Thoracic aorta (tissue), 2 donors: Measurements from ENCODE around the gene CPNE4. TPM values are rescaled to one million over a fixed set of nuclear protein-coding genes. Genes with fewer than 3 reads are reported as not detected.

ENCODE experiments used
- ATAC-seq: fragments of 150-250 bp; one replicate; pipeline ENCODE4 v1.8.0; 2017; ENCODE audit warnings: low read depth; ENCODE audit not compliant: insufficient number of reproducible peaks, low FRiP score
- DNase-seq: peaks from one replicate; pipeline ENCODE4 v3.0.0-alpha.2; 2020; ENCODE audit warnings: low spot score
- H3K27ac ChIP-seq, 2 donors: fragments of 200-600 bp; sonication (generic); 1 replicate in 1 of 2; 2 replicates in 1 of 2; pipeline ENCODE4 v1.5.1; 2016; ENCODE audit warnings: mild to moderate bottlenecking in 2 of 2, moderate library complexity in 2 of 2
- H3K27me3 ChIP-seq: fragments of 200-600 bp; sonication (generic); replicated peaks from 2 replicates; pipeline ENCODE4 v1.6.0; 2016; ENCODE audit warnings: mild to moderate bottlenecking; ENCODE audit not compliant: insufficient read depth
- H3K36me3 ChIP-seq: fragments of 200-600 bp; sonication (generic); one replicate; pipeline ENCODE4 v1.5.1; 2016
- H3K4me1 ChIP-seq, 2 donors: fragments of 200-600 bp; sonication (generic); 1 replicate in 1 of 2; 2 replicates in 1 of 2; pipeline versions ENCODE4 v1.5.1 to v1.6.0; 2016; ENCODE audit warnings: low read depth in 2 of 2, mild to moderate bottlenecking in 1 of 2; ENCODE audit not compliant: control insufficient read depth in 1 of 2
- H3K4me3 ChIP-seq: fragments of 200-600 bp; sonication (generic); 2 replicates; pipeline ENCODE4 v1.5.1; 2016; ENCODE audit warnings: mild to moderate bottlenecking
- H3K9me3 ChIP-seq: fragments of 200-600 bp; sonication (generic); 2 replicates; pipeline ENCODE4 v1.5.1; 2016
- total RNA-seq, 2 donors: library from RNA; depleted of rRNA; stranded (reverse); fragments of >200 nt; gene quantifications; one replicate each; pipeline versions ENCODE4 v1.1.0 to v1.2.3, GENCODE V29; 2016
- TF ChIP-seq, protein P1 (sequence below): fragments of 200-600 bp; sonication (generic); IDR thresholded peaks from one replicate; pipeline ENCODE4 v1.5.1; 2019; ENCODE audit warnings: antibody characterized with exemption

The CPNE4 gene
- total RNA-seq, 2 donors from 2014 or later, result 0.54 to 4.9 TPM

- Histone ChIP-seq H3K27ac (no peak overlapping the region), H3K27me3 (no peaks in the 10 kb centered on the region), H3K4me3 (no peak overlapping the region), H3K9me3 (no peaks in the 10 kb centered on the region), H3K4me1 (no peaks in the 10 kb centered on the region), H3K36me3 (no peaks in the 10 kb centered on the region)
- TF ChIP-seq, protein P1, sequence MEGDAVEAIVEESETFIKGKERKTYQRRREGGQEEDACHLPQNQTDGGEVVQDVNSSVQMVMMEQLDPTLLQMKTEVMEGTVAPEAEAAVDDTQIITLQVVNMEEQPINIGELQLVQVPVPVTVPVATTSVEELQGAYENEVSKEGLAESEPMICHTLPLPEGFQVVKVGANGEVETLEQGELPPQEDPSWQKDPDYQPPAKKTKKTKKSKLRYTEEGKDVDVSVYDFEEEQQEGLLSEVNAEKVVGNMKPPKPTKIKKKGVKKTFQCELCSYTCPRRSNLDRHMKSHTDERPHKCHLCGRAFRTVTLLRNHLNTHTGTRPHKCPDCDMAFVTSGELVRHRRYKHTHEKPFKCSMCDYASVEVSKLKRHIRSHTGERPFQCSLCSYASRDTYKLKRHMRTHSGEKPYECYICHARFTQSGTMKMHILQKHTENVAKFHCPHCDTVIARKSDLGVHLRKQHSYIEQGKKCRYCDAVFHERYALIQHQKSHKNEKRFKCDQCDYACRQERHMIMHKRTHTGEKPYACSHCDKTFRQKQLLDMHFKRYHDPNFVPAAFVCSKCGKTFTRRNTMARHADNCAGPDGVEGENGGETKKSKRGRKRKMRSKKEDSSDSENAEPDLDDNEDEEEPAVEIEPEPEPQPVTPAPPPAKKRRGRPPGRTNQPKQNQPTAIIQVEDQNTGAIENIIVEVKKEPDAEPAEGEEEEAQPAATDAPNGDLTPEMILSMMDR, result no peak
- ATAC-seq (no peak), DNase-seq (no peak)
These were observed 271.7 kb downstream of the CPNE4 start for GRCh38 chr3:131762981-131763564.

- ATAC-seq (no peak), DNase-seq (no peak)
- TF ChIP-seq, protein P1, result no peak
- Histone ChIP-seq H3K4me1 (no peaks in the 10 kb centered on the region), H3K36me3 (no peaks in the 10 kb centered on the region), H3K27ac (no peak overlapping the region), H3K27me3 (no peaks in the 10 kb centered on the region), H3K9me3 (no peaks in the 10 kb centered on the region), H3K4me3 (no peak overlapping the region)
These were observed 278.4 kb downstream of the CPNE4 start for GRCh38 chr3:131756405-131756804.

DNA sequence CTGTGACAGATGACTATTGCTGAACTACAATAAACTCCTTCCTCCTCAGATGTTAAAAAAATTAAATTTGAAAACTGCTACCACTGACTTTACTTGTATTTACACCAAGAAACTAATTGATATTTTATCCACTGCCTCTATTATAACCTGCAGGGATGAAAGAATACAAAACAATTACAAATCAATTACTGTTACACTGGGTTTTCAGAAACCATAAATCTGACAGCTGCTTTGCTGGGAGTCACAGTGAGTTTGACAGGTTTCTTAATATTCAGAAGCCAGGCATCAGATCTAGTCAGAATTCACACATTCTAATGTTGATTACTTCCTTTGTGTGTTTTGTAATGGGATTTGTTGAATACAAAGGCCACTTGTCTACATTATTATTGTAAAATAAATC lies 279.4 kb downstream of the CPNE4 start:
- H3K27me3 ChIP-seq, result no peaks in the 10 kb centered on the region

DNA sequence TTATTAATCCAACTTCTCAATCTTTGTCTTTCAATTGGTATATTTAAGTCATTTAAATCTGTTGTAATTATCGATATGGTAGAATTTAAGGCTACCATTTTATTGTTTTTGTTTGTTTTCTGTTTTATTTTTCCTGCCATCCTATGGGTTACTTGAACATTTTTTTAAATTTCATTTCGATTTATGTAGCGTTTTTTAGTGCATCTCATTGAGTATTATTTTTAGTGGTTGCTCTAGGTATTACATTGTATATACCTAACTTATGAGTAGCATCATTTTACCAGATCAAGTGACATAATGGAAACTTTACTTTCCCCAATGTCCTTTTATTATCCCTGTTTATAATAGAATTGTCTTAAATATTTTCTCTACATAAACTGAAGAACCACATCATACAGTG lies 284.6 kb downstream of the CPNE4 start:
- DNase-seq, result no peak
- Histone ChIP-seq H3K4me3 (no peak overlapping the region), H3K36me3 (no peaks in the 10 kb centered on the region), H3K27me3 (no peaks in the 10 kb centered on the region), H3K4me1 (no peaks in the 10 kb centered on the region), H3K9me3 (no peaks in the 10 kb centered on the region), H3K27ac (no peak overlapping the region)
- TF ChIP-seq, protein P1, result no peak
- no peak for ATAC-seq

More for the DNA sequence above, 279.4 kb downstream of the CPNE4 start:
- no peak overlapping the region for H3K4me3 ChIP-seq
- H3K36me3 ChIP-seq, result no peaks in the 10 kb centered on the region
- H3K4me1 ChIP-seq, result no peaks in the 10 kb centered on the region
- no peak for DNase-seq
- no peaks in the 10 kb centered on the region for H3K9me3 ChIP-seq
- no peak for ATAC-seq
- no peak overlapping the region for H3K27ac ChIP-seq
- TF ChIP-seq, protein P1, result no peak

DNA sequence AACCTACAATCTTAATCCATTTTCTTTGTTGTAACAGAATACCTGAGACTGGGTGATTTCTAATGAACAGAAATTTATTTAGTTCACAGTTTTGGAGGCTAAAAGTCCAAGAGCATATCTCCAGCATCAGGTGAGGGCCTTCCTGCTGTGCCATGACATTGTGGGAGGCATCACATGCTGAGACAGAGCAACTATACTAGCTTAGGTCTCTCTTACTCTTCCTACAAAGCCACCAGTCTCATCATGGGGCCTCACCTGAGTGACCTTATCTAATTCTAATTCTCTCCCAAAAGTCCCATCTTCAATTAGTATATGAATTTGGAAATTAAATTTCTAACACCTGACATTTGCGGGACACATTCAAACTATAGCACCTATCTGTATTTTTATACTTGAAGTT lies 285.0 kb downstream of the CPNE4 start:
- no peaks in the 10 kb centered on the region for H3K4me1 ChIP-seq
- H3K27ac ChIP-seq, result no peak overlapping the region
- no peak for ATAC-seq
- no peaks in the 10 kb centered on the region for H3K27me3 ChIP-seq
- TF ChIP-seq, protein P1, result no peak
- H3K9me3 ChIP-seq, result no peaks in the 10 kb centered on the region
- H3K36me3 ChIP-seq, result no peaks in the 10 kb centered on the region
- no peak for DNase-seq
- no peak overlapping the region for H3K4me3 ChIP-seq
